Pancreas (tissue), 10 donors: ENCODE results near the gene TSHZ2. TPM values are rescaled to one million over a fixed set of nuclear protein-coding genes. Genes with fewer than 3 reads are reported as not detected.

Experiments
- ATAC-seq, 4 donors: fragments of 200-7000 bp; cut with Tn5 transposase; one replicate each; pipeline versions ENCODE4 v1.8.0 to v1.9.1; 2020; ENCODE audit warnings: mild to moderate bottlenecking in 4 of 4, moderate library complexity in 4 of 4
- DNase-seq, 6 donors: peaks; one replicate each; pipeline ENCODE4 v3.0.0-alpha.2; 2020
- FAIRE-seq: peaks from 2 replicates; lab custom pipeline; 2012; peaks lifted over from hg19 to GRCh38; lab: Jason Lieb, UNC
- H3K27ac ChIP-seq, 4 donors: fragments of 200-600 bp; sonication (generic); 1 replicate in 3 of 4; 2 replicates in 1 of 4; pipeline versions ENCODE4 v1.5.0 to v1.8.0; 2020
- H3K27me3 ChIP-seq, 4 donors: fragments of 200-600 bp; one replicate each; pipeline ENCODE4 v1.8.0; 2021
- H3K36me3 ChIP-seq, 3 donors: fragments of 200-600 bp; sonication (generic) in 1 of 3; one replicate each; pipeline versions ENCODE4 v1.5.0 to v1.8.0; 2020 to 2021
- H3K4me1 ChIP-seq, 3 donors: fragments of 200-600 bp; one replicate each; pipeline ENCODE4 v1.8.0; 2021
- H3K4me3 ChIP-seq, 4 donors: fragments of 200-600 bp; sonication (generic) in 2 of 4; one replicate each; pipeline versions ENCODE4 v1.5.0 to v1.8.0; 2020 to 2021
- H3K9me3 ChIP-seq, 4 donors: fragments of 200-600 bp; one replicate each; pipeline ENCODE4 v1.8.0; 2021
- CTCF ChIP-seq, 4 donors: fragments of 200-600 bp; sonication (generic) in 3 of 4; IDR thresholded peaks; one replicate each; pipeline versions ENCODE4 v1.5.0 to v1.8.0; 2021; ENCODE audit warnings: antibody characterized with exemption in 4 of 4
- WGBS, 2 donors: extraction: QIAGEN DNeasy Blood & Tissue Kit; methylation state at CpG; one replicate each; pipeline ENCODE4 v1.1.7; 2013; 5-methylcytosine and 5-hydroxymethylcytosine counted together
- intact Hi-C, 3 donors: fragments of 100-400 bp; cut with DNase I; formaldehyde crosslinking; loops; one replicate each; pipeline versions ENCODE4 v1.11.1 to v1.14.2; 2022
- polyA plus RNA-seq, 2 donors: library from polyadenylated mRNA; stranded (reverse); fragments of 200-250 nt; gene quantifications; one replicate each; pipeline ENCODE4 v1.2.3, GENCODE V29; 2013
- total RNA-seq, 6 donors: library from RNA; stranded (reverse); fragmentation: NEBNext Ultra II Directional in 4 of 6; extraction: Animal tissue kit (Norgen Biotek cat#: 25700) in 4 of 6; gene quantifications; one replicate each; pipeline versions ENCODE4 v1.2.1 to v1.2.4, GENCODE V29; 2021 to 2023
- donor health status: healthy with polysubstance abuse.
- donor health status: DM: no; HTN: no; CAD: no; lungs with moderate emphysema.
- donor health status: DM: no; HTN: no; CAD: no.
- donor health status: control.
- donor health status: control.
- donor health status: Bipolar disorder and iron deficiency.
- donor health status: DM: yes; HTN: yes; CAD: no.
- donor health status: DM: no; HTN: no; CAD: no.
- donor health status: DM: no; HTN: no; CAD: no.
- donor health status: DM: yes; HTN: yes; CAD: no.

The TSHZ2 gene
- total and polyA plus RNA-seq, 8 donors, result 2.2 to 23.5 (median 4.5) TPM

- no peak for FAIRE-seq
- no peaks in the 10 kb centered on the region for H3K36me3 ChIP-seq
- 74 to 81% methylated on average over 22 of the region's 22 CpGs for WGBS, 2 donors
- no peak overlapping the region for H3K27ac ChIP-seq
- H3K4me3 ChIP-seq, result no peak overlapping the region
- H3K9me3 ChIP-seq, result no peaks in the 10 kb centered on the region
- intact Hi-C loops, result no loop called here
- no peaks in the 10 kb centered on the region for H3K4me1 ChIP-seq
- DNase-seq, result peak in 1 of 6 donors; percentile 27
- no peak for TF ChIP-seq CTCF (IDR thresholded peaks at IDR 0.05)
- no peaks in the 10 kb centered on the region for H3K27me3 ChIP-seq
- no peak for ATAC-seq
Observed at GRCh38 chr20:52983726-52984450, 11.7 kb downstream of the TSHZ2 start.

- no peak for ATAC-seq
- Histone ChIP-seq H3K27ac (no peak overlapping the region), H3K9me3 (no peaks in the 10 kb centered on the region), H3K4me3 (no peak overlapping the region), H3K36me3 (no peaks in the 10 kb centered on the region), H3K27me3 (no peaks in the 10 kb centered on the region), H3K4me1 (no peaks in the 10 kb centered on the region)
- intact Hi-C loops, result no loop called here
- 80 to 87% methylated on average over 10 of the region's 10 CpGs for WGBS, 2 donors
- no peak for FAIRE-seq
- no peak for TF ChIP-seq CTCF (IDR thresholded peaks at IDR 0.05)
- peak in 1 of 6 donors; percentile 24 for DNase-seq
Observed at GRCh38 chr20:52984451-52984810, 12.3 kb downstream of the TSHZ2 start.

GRCh38 chr20:52985687-52986086, 13.5 kb downstream of the TSHZ2 start:
- no peak for TF ChIP-seq CTCF (IDR thresholded peaks at IDR 0.05)
- FAIRE-seq, result no peak
- Histone ChIP-seq H3K9me3 (no peaks in the 10 kb centered on the region), H3K27me3 (no peaks in the 10 kb centered on the region), H3K4me3 (no peak overlapping the region), H3K4me1 (no peaks in the 10 kb centered on the region), H3K36me3 (no peaks in the 10 kb centered on the region), H3K27ac (no peak overlapping the region)
- intact Hi-C loops, result no loop called here
- 84 to 95% methylated on average over 3 of the region's 3 CpGs for WGBS, 2 donors
- ATAC-seq, result no peak
- DNase-seq, result no peak

- H3K36me3 ChIP-seq, result no peaks in the 10 kb centered on the region
- no peak overlapping the region for H3K27ac ChIP-seq
- intact Hi-C loops, result no loop called here
- H3K9me3 ChIP-seq, result no peaks in the 10 kb centered on the region
- DNase-seq, result no peak
- 86 to 93% methylated on average over 1 of the region's 1 CpG for WGBS, 2 donors
- no peaks in the 10 kb centered on the region for H3K27me3 ChIP-seq
- no peak for FAIRE-seq
- no peak overlapping the region for H3K4me3 ChIP-seq
- peaks cover 0 to 3% (median 2%) of the 10 kb centered on the region in 3 donors for H3K4me1 ChIP-seq
- TF ChIP-seq CTCF (IDR thresholded peaks at IDR 0.05), result no peak
- ATAC-seq, result no peak
Observed at GRCh38 chr20:52987295-52987694, 15.1 kb downstream of the TSHZ2 start.

GRCh38 chr20:52991830-52992229, 19.7 kb downstream of the TSHZ2 start:
- WGBS, 2 donors, result 63 to 69% methylated on average over 4 of the region's 4 CpGs
- no peak for DNase-seq

More at GRCh38 chr20:52991830-52992229, 19.7 kb downstream of the TSHZ2 start:
- Histone ChIP-seq H3K4me3 (no peak overlapping the region), H3K27ac (peak overlapping the region in 2 of 4 donors; percentile 20 to 39), H3K4me1 (peaks cover 0 to 7% (median 7%) of the 10 kb centered on the region in 3 donors), H3K36me3 (no peaks in the 10 kb centered on the region), H3K27me3 (no peaks in the 10 kb centered on the region), H3K9me3 (no peaks in the 10 kb centered on the region)
- TF ChIP-seq CTCF (IDR thresholded peaks at IDR 0.05), result no peak
- intact Hi-C loops, result no loop called here
- ATAC-seq, result peak in 2 of 4 donors; percentile 44 to 78
- no peak for FAIRE-seq
